GM12878 (cell line): ENCODE results near the gene NNMT. TPM values are rescaled to one million over a fixed set of nuclear protein-coding genes. Genes with fewer than 3 reads are reported as not detected.

Experiments
- ATAC-seq: fragments of 200-7000 bp; cut with Tn5 transposase; 3 replicates; pipeline ENCODE4 v1.9.1; 2020; ENCODE audit warnings: mild to moderate bottlenecking, moderate library complexity
- BruUV-seq: library from RNA; stranded (reverse); fragments of 400-500 nt; replicated peaks from 2 replicates; lab custom pipeline; 2021; lab: Mats Ljungman, UMichigan
- CTCF ChIA-PET: fragments of 300-600 bp; sonication (Branson Sonifier 250); formaldehyde crosslinking; extraction: SDS; loops from one replicate; lab custom pipeline; 2021; ENCODE audit warnings: inconsistent platforms; lab: Yijun Ruan, JAX
- POLR2A ChIA-PET: fragments of 350-600 bp; formaldehyde crosslinking; extraction: SDS; loops from one replicate; lab custom pipeline; 2021; ENCODE audit warnings: inconsistent platforms; lab: Charles Lee
- RAD21 ChIA-PET: fragments of 300-600 bp; sonication (Branson Sonifier 250); formaldehyde crosslinking; loops from one replicate; lab custom pipeline; 2023; ENCODE audit warnings: antibody characterized with exemption; ENCODE audit not compliant: unreplicated experiment; lab: Charles Lee
- SMC1A ChIA-PET: fragments of 300-600 bp; sonication (Branson Sonifier 250); formaldehyde crosslinking; loops from one replicate; lab custom pipeline; 2023; ENCODE audit not compliant: unreplicated experiment, uncharacterized antibody; lab: Charles Lee
- DNase-seq: peaks from one replicate; pipeline ENCODE4 v3.0.0-alpha.2; 2011; ENCODE audit warnings: low read depth, low spot score
- FAIRE-seq: peaks from 3 replicates; lab custom pipeline; 2011; peaks lifted over from hg19 to GRCh38; lab: Jason Lieb, UNC
- H2AFZ ChIP-seq: 2 replicates; pipeline ENCODE4 v1.6.0; 2011; ENCODE audit warnings: low read depth, low read length, control low read depth; ENCODE audit not compliant: control insufficient read depth
- H3K27ac ChIP-seq: 2 replicates; pipeline ENCODE4 v1.5.1; 2011; ENCODE audit warnings: control low read depth; ENCODE audit not compliant: control insufficient read depth, insufficient read depth
- H3K27me3 ChIP-seq, 2 experiments: replicated peaks in 1 of 2; 2 replicates each; pipeline versions ENCODE4 v1.6.0 to v1.6.1; 2011; ENCODE audit warnings: low read length in 1 of 2; ENCODE audit not compliant: control insufficient read depth in 2 of 2, insufficient read depth in 2 of 2
- H3K36me3 ChIP-seq, 2 experiments: 2 replicates each; pipeline ENCODE4 v1.5.1; 2011; ENCODE audit warnings: low read length in 1 of 2; ENCODE audit not compliant: control insufficient read depth in 2 of 2, insufficient read depth in 2 of 2
- H3K4me1 ChIP-seq: 2 replicates; pipeline ENCODE4 v1.6.1; 2011; ENCODE audit warnings: mild to moderate bottlenecking, low read length, moderate library complexity, mixed read lengths; ENCODE audit not compliant: control insufficient read depth, insufficient read depth
- H3K4me2 ChIP-seq: 2 replicates; pipeline ENCODE4 v1.6.0; 2011; ENCODE audit warnings: control low read depth; ENCODE audit not compliant: control insufficient read depth, insufficient read depth
- H3K4me3 ChIP-seq: fragments of 200-600 bp; sonication (generic); 2 replicates; pipeline ENCODE4 v1.5.1; 2016
- H3K79me2 ChIP-seq: 2 replicates; pipeline ENCODE4 v1.6.0; 2011; ENCODE audit warnings: low read length; ENCODE audit not compliant: control insufficient read depth, insufficient read depth
- H3K9ac ChIP-seq: 2 replicates; pipeline ENCODE4 v1.8.0; 2011; ENCODE audit warnings: low read length, control low read depth, mixed read lengths; ENCODE audit not compliant: control insufficient read depth, insufficient read depth
- H3K9me3 ChIP-seq: replicated peaks from 3 replicates; pipeline ENCODE4 v1.5.1; 2011; ENCODE audit warnings: mild to moderate bottlenecking, low read length; ENCODE audit not compliant: control insufficient read depth, insufficient read depth
- H4K20me1 ChIP-seq: 2 replicates; pipeline ENCODE4 v1.6.0; 2011; ENCODE audit not compliant: control insufficient read depth, insufficient read depth
- ATF3 ChIP-seq: IDR thresholded peaks from 2 replicates; pipeline ENCODE4 v1.6.1; 2011; ENCODE audit warnings: low read depth, mild to moderate bottlenecking, low read length, moderate library complexity, borderline replicate concordance; ENCODE audit errors: extremely low read depth
- BCLAF1 ChIP-seq: fragments of 450-650 bp; IDR thresholded peaks from 2 replicates; pipeline ENCODE4 v1.6.1; 2017; ENCODE audit warnings: antibody characterized with exemption, mild to moderate bottlenecking, moderate library complexity
- BRCA1 ChIP-seq: IDR thresholded peaks from 2 replicates; pipeline ENCODE4 v1.6.1; 2011; ENCODE audit warnings: low read depth, low read length, improper control_type of control experiment
- CHD2 ChIP-seq: IDR thresholded peaks from 2 replicates; pipeline ENCODE4 v1.6.1; 2011; ENCODE audit warnings: low read depth, low read length, improper control_type of control experiment, borderline replicate concordance
- EED ChIP-seq: sonication (generic); IDR thresholded peaks from 2 replicates; pipeline ENCODE4 v1.6.1; 2016; ENCODE audit warnings: antibody characterized with exemption, low read depth
- NR2C1 ChIP-seq: fragments of 450-650 bp; IDR thresholded peaks from 2 replicates; pipeline ENCODE4 v1.6.1; 2017; ENCODE audit warnings: antibody characterized with exemption, mild to moderate bottlenecking, moderate library complexity
- RELA ChIP-seq: fragments of 450-650 bp; IDR thresholded peaks from 2 replicates; pipeline ENCODE4 v1.8.0; 2014; ENCODE audit warnings: borderline replicate concordance; ENCODE audit not compliant: partially characterized antibody
- TCF3 ChIP-seq: IDR thresholded peaks from 2 replicates; pipeline ENCODE4 v1.6.1; 2012; ENCODE audit warnings: low read depth, mild to moderate bottlenecking, low read length, borderline replicate concordance; ENCODE audit not compliant: insufficient read depth
- ZNF274 ChIP-seq: IDR thresholded peaks from one replicate; pipeline ENCODE4 v1.8.0; 2011; ENCODE audit not compliant: insufficient read length, insufficient read depth
- ZZZ3 ChIP-seq: IDR thresholded peaks from 2 replicates; pipeline ENCODE4 v1.6.1; 2011; ENCODE audit warnings: low read depth; ENCODE audit not compliant: control insufficient read depth, insufficient read length
- WGBS: methylation state at CpG from one replicate; pipeline ENCODE4 v1.1.6; 2016; ENCODE audit warnings: low lambda C conversion rate; ENCODE audit not compliant: insufficient replicate concordance, insufficient coverage; ENCODE audit errors: missing lambda C conversion rate; 5-methylcytosine and 5-hydroxymethylcytosine counted together
- in situ Hi-C: fragments of 300-500 bp; cut with MboI; formaldehyde crosslinking; loops from 9 replicates; pipeline ENCODE4 v1.14.3; 2018; ENCODE audit warnings: mixed read lengths
- intact Hi-C: fragments of 100-400 bp; cut with micrococcal nuclease; formaldehyde crosslinking; loops from one replicate; pipeline ENCODE4 v1.14.2; 2022; ENCODE audit not compliant: unreplicated experiment
- polyA plus RNA-seq, 11 experiments: library from polyadenylated mRNA; depleted of rRNA in 4 of 11; unstranded in 6 of 11; stranded (reverse) in 5 of 11; fragments of >200 nt; fragmentation: Nextera tagmentation in 4 of 11; fragmentation: Illumina TruSeq in 1 of 11; extraction: Ambion mirVana in 4 of 11; extraction: Trizol in 1 of 11; gene quantifications; 1 replicate in 1 of 11; 2 replicates in 10 of 11; pipeline versions ENCODE4 v1.2.1 to v1.2.3, GENCODE V29; 2011 to 2016; ENCODE audit warnings: inconsistent platforms in 2 of 11, missing spikeins in 2 of 11, low read depth in 1 of 11
- total RNA-seq, 4 experiments: library from RNA; depleted of rRNA in 3 of 4; stranded (reverse); fragments of >200 nt in 3 of 4; fragmentation: Illumina TruSeq in 1 of 4; extraction: Trizol in 1 of 4; gene quantifications; 2 replicates each; pipeline versions ENCODE4 v1.2.1 to v1.2.3, GENCODE V29; 2013 to 2021
- TF ChIP-seq, protein P1 (sequence below): fragments of 450-650 bp; IDR thresholded peaks from 2 replicates; pipeline ENCODE4 v1.6.1; 2016; ENCODE audit warnings: mild to moderate bottlenecking, moderate library complexity, borderline replicate concordance
- TF ChIP-seq, protein P2 (sequence below): fragments of 450-650 bp; formaldehyde crosslinking; IDR thresholded peaks from 2 replicates; pipeline ENCODE4 v1.4.0; 2022; ENCODE audit warnings: mild to moderate bottlenecking, moderate library complexity

The NNMT gene
- total and polyA plus RNA-seq, 10 of the 15 experiments (the other 5 are each of a cell fraction or from before 2014, with no cell fraction given): 0.46 TPM; not detected in 9

DNA sequence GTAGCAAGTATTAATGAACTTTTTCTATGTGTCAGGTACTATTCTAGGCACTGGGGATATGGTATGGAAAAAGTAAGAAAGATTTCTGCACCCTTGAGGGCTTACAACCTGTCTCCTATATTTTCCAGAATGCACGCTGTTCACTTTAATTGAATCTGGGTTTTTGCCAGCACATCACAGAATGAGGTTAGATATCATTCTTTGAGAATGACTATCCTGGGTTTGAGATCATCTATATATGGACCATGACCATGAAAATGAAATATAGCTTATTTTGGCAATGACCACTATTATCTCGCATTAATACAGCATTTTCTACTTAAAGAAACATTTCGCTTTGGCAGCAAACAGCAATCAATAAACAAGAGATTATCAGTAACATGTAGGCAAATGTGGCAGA is 57.2 kb downstream of the NNMT start (continued):
- TF ChIP-seq, protein P1, sequence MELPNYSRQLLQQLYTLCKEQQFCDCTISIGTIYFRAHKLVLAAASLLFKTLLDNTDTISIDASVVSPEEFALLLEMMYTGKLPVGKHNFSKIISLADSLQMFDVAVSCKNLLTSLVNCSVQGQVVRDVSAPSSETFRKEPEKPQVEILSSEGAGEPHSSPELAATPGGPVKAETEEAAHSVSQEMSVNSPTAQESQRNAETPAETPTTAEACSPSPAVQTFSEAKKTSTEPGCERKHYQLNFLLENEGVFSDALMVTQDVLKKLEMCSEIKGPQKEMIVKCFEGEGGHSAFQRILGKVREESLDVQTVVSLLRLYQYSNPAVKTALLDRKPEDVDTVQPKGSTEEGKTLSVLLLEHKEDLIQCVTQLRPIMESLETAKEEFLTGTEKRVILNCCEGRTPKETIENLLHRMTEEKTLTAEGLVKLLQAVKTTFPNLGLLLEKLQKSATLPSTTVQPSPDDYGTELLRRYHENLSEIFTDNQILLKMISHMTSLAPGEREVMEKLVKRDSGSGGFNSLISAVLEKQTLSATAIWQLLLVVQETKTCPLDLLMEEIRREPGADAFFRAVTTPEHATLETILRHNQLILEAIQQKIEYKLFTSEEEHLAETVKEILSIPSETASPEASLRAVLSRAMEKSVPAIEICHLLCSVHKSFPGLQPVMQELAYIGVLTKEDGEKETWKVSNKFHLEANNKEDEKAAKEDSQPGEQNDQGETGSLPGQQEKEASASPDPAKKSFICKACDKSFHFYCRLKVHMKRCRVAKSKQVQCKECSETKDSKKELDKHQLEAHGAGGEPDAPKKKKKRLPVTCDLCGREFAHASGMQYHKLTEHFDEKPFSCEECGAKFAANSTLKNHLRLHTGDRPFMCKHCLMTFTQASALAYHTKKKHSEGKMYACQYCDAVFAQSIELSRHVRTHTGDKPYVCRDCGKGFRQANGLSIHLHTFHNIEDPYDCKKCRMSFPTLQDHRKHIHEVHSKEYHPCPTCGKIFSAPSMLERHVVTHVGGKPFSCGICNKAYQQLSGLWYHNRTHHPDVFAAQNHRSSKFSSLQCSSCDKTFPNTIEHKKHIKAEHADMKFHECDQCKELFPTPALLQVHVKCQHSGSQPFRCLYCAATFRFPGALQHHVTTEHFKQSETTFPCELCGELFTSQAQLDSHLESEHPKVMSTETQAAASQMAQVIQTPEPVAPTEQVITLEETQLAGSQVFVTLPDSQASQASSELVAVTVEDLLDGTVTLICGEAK: no peak
- no peak for TF ChIP-seq ZNF274
- no peak for TF ChIP-seq EED
- no peak for TF ChIP-seq CHD2
- TF ChIP-seq TCF3: no peak
- no peak for TF ChIP-seq NR2C1
- no peak for TF ChIP-seq ATF3

DNA sequence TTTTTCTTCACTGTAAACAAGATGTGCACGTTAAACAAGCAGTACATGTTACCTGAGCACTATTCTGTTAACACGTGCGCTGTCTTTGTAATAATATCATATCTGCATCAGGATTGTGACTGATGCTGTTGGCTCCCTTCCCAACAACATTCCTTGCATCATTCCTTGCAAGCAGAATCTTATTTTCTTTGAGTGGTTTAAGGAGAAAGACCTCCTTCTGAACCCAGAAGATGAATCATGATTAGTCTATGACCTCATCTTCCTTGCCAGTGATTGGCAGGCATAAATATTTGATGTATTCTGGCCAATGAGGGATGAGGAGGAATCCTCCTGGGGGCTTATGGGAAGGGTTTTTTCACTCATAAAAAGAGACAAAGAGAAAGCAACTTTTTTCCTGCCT is 57.9 kb downstream of the NNMT start:
- intact Hi-C loops: no loop called here
- Histone ChIP-seq H3K36me3 (no peaks in the 10 kb centered on the region), H3K9me3 (no peaks in the 10 kb centered on the region), H3K4me2 (no peak overlapping the region), H4K20me1 (no peaks in the 10 kb centered on the region), H3K9ac (no peak overlapping the region), H3K4me3 (no peak overlapping the region), H2AFZ (no peak overlapping the region), H3K27ac (no peak overlapping the region), H3K27me3 (peaks cover 0 to 2% of the 10 kb centered on the region in 2 experiments; a peak in 1 of 4 replicates), H3K79me2 (no peaks in the 10 kb centered on the region), H3K4me1 (no peaks in the 10 kb centered on the region)
- ChIA-PET SMC1A (no interaction called here), RAD21 (no interaction called here), POLR2A (no interaction called here), CTCF (no interaction called here)
- FAIRE-seq: no peak
- no TSS peak for BruUV-seq
- no peak for DNase-seq
- no peak for ATAC-seq
- WGBS: 82% methylated on average over 3 of the region's 3 CpGs
- in situ Hi-C loops: no loop called here
- TF ChIP-seq BCLAF1 (no peak), ZZZ3 (no peak), RELA (no peak), BRCA1 (no peak)
- TF ChIP-seq, protein P2, sequence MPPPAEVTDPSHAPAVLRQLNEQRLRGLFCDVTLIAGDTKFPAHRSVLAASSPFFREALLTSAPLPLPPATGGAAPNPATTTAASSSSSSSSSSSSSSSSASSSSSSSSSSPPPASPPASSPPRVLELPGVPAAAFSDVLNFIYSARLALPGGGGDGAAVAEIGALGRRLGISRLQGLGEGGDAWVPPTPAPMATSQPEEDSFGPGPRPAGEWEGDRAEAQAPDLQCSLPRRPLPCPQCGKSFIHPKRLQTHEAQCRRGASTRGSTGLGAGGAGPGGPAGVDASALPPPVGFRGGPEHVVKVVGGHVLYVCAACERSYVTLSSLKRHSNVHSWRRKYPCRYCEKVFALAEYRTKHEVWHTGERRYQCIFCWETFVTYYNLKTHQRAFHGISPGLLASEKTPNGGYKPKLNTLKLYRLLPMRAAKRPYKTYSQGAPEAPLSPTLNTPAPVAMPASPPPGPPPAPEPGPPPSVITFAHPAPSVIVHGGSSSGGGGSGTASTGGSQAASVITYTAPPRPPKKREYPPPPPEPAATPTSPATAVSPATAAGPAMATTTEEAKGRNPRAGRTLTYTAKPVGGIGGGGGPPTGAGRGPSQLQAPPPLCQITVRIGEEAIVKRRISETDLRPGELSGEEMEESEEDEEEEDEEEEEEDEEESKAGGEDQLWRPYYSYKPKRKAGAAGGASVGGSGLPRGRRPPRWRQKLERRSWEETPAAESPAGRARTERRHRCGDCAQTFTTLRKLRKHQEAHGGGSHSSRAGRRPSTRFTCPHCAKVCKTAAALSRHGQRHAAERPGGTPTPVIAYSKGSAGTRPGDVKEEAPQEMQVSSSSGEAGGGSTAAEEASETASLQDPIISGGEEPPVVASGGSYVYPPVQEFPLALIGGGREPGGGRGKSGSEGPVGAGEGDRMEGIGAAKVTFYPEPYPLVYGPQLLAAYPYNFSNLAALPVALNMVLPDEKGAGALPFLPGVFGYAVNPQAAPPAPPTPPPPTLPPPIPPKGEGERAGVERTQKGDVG (CRISPR knock-in tag): no peak
